Measurements from ENCODE around the gene ISCA2.

The ISCA2 gene

GRCh38 chr14:74503291-74503937 is 9.8 kb downstream of the ISCA2 start:
- H3K27me3 ChIP-seq (ENCODE audit: insufficient read depth, poor library complexity, severe bottlenecking), result no peaks in the 10 kb centered on the region
- no peak for DNase-seq (ENCODE audit: low read depth in 1 of 2, low spot score in 1 of 2)
- no peak overlapping the region for H3K27ac ChIP-seq (replicated peaks)
- no peak overlapping the region for H3K4me3 ChIP-seq (replicated peaks; ENCODE audit: insufficient read depth, low read length)
- TF ChIP-seq SPI1 (IDR thresholded peaks at IDR 0.05; ENCODE audit: borderline replicate concordance, low read depth) (no peak), POLR2AphosphoS5 (IDR thresholded peaks at IDR 0.05; ENCODE audit: low read depth) (no peak), GABPA (IDR thresholded peaks at IDR 0.05; ENCODE audit: low read depth) (no peak)
- TF ChIP-seq, protein P1, sequence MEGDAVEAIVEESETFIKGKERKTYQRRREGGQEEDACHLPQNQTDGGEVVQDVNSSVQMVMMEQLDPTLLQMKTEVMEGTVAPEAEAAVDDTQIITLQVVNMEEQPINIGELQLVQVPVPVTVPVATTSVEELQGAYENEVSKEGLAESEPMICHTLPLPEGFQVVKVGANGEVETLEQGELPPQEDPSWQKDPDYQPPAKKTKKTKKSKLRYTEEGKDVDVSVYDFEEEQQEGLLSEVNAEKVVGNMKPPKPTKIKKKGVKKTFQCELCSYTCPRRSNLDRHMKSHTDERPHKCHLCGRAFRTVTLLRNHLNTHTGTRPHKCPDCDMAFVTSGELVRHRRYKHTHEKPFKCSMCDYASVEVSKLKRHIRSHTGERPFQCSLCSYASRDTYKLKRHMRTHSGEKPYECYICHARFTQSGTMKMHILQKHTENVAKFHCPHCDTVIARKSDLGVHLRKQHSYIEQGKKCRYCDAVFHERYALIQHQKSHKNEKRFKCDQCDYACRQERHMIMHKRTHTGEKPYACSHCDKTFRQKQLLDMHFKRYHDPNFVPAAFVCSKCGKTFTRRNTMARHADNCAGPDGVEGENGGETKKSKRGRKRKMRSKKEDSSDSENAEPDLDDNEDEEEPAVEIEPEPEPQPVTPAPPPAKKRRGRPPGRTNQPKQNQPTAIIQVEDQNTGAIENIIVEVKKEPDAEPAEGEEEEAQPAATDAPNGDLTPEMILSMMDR (IDR thresholded peaks at IDR 0.05; ENCODE audit: insufficient read depth, low read length), result no peak
- TF ChIP-seq, protein P2, sequence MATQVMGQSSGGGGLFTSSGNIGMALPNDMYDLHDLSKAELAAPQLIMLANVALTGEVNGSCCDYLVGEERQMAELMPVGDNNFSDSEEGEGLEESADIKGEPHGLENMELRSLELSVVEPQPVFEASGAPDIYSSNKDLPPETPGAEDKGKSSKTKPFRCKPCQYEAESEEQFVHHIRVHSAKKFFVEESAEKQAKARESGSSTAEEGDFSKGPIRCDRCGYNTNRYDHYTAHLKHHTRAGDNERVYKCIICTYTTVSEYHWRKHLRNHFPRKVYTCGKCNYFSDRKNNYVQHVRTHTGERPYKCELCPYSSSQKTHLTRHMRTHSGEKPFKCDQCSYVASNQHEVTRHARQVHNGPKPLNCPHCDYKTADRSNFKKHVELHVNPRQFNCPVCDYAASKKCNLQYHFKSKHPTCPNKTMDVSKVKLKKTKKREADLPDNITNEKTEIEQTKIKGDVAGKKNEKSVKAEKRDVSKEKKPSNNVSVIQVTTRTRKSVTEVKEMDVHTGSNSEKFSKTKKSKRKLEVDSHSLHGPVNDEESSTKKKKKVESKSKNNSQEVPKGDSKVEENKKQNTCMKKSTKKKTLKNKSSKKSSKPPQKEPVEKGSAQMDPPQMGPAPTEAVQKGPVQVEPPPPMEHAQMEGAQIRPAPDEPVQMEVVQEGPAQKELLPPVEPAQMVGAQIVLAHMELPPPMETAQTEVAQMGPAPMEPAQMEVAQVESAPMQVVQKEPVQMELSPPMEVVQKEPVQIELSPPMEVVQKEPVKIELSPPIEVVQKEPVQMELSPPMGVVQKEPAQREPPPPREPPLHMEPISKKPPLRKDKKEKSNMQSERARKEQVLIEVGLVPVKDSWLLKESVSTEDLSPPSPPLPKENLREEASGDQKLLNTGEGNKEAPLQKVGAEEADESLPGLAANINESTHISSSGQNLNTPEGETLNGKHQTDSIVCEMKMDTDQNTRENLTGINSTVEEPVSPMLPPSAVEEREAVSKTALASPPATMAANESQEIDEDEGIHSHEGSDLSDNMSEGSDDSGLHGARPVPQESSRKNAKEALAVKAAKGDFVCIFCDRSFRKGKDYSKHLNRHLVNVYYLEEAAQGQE (IDR thresholded peaks at IDR 0.05; ENCODE audit: insufficient replicate concordance, low read depth), result no peak

DNA sequence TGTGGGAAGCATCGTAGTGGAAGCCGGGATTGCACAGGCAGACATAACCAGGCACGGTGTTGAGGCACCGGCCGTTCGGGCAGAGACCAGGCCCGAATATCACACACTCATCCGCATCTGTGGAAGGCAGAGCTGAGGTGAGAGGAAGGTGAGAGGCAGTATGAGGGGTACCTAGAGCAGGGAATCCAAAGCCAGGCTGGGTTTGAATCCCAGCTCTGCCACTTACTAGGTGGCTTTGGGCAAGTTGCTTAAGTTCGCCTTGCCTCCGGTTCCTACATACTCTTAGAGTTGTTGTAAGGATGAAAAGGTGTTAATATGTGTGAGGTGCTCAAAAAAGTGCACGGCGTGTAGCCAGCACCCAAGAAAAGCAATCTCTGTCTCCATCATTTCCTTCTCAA is 10.4 kb downstream of the ISCA2 start:
- TF ChIP-seq SPI1 (IDR thresholded peaks at IDR 0.05; ENCODE audit: borderline replicate concordance, low read depth) (no peak), GABPA (IDR thresholded peaks at IDR 0.05; ENCODE audit: low read depth) (no peak), POLR2AphosphoS5 (IDR thresholded peaks at IDR 0.05; ENCODE audit: low read depth) (no peak)
- TF ChIP-seq, protein P1 (IDR thresholded peaks at IDR 0.05; ENCODE audit: insufficient read depth, low read length), result no peak
- TF ChIP-seq, protein P2 (IDR thresholded peaks at IDR 0.05; ENCODE audit: insufficient replicate concordance, low read depth), result no peak
- Histone ChIP-seq H3K27me3 (ENCODE audit: insufficient read depth, poor library complexity, severe bottlenecking) (no peaks in the 10 kb centered on the region), H3K4me3 (replicated peaks; ENCODE audit: insufficient read depth, low read length) (no peak overlapping the region), H3K27ac (replicated peaks) (no peak overlapping the region)
- DNase-seq (ENCODE audit: low read depth in 1 of 2, low spot score in 1 of 2), result no peak

DNA sequence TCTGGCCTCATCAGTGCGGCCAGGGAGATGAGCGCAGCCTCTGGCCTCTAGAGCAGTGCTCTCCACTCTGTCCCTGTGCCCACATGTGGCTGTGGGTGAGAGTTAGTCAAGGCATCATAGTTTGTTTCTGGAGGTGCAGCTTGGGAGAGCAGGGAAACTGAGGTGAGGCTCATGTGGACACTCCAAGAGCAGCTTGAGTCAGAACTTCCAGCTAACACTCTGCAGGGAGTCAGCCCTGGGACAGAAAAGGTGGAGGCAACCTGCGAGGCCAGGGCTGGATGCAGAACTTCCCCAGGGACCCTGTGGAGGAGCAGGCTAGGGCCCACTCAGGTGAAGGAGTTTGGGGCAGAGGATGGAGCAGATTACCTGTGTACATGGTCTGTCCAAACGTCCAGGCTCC is 10.8 kb downstream of the ISCA2 start:
- DNase-seq (ENCODE audit: low read depth in 1 of 2, low spot score in 1 of 2), result no peak
- no peaks in the 10 kb centered on the region for H3K27me3 ChIP-seq (ENCODE audit: insufficient read depth, poor library complexity, severe bottlenecking)
- H3K4me3 ChIP-seq (replicated peaks; ENCODE audit: insufficient read depth, low read length), result no peak overlapping the region
- H3K27ac ChIP-seq (replicated peaks), result no peak overlapping the region
- no peak for TF ChIP-seq POLR2AphosphoS5 (IDR thresholded peaks at IDR 0.05; ENCODE audit: low read depth)
- TF ChIP-seq, protein P1 (IDR thresholded peaks at IDR 0.05; ENCODE audit: insufficient read depth, low read length), result no peak
- TF ChIP-seq, protein P2 (IDR thresholded peaks at IDR 0.05; ENCODE audit: insufficient replicate concordance, low read depth), result no peak
- TF ChIP-seq GABPA (IDR thresholded peaks at IDR 0.05; ENCODE audit: low read depth), result no peak
- TF ChIP-seq SPI1 (IDR thresholded peaks at IDR 0.05; ENCODE audit: borderline replicate concordance, low read depth), result no peak

Data from HL-60 (cell line).